Fibroblast of skin of scalp (primary cell): ENCODE results near the gene ADCY1.
"Not testable (repeated sequence)": the region's sequence is repeated elsewhere in the genome, so short reads cannot be mapped to it uniquely, and the experiment has no call there.

Experiments used
- DNase-seq: peaks from one replicate; pipeline ENCODE4 v3.0.0-alpha.2; 2013

Gene ADCY1

GRCh38 chr7:45715471-45716352 lies 141.5 kb downstream of the ADCY1 start:
- DNase-seq = no peak

DNA sequence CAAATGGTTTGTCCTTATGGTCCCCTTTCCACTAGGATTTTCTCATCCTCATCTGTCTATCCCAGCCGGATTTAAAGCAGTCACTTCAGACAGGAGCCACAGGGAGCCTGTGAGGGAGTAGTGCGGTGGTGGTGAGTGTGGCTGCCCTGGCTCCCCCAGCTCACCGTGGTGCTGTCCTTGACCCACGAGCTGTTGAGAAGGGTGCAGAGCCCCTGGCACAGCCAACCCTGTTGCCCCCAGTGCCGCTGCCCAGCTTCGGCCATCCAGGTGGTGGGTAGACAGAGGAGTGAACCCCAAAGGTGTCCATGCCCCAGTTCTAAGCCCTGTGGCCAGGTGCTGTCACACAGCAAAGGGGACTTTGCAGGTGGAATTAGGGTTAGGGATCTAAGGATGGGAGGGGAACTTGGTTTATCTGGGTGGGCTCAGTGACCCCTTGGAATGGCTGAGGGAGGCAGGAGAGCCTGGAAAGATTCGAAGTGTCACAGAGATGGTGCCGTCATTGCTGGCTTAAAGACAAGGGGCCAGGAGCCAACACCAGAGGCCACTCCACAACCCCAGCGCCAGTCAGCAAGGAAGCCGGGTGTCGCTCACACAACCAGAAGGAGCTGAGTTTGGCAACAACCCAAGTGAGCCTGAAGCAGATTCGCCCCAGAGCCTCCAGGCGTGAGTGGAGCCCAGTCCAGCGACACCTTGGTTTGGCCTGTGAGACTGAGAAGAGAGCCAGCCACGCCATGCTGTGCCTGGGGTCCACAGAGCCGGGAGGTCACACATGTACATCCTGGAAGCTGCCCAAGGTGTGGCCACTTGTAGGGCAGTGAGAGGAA lies 142.4 kb downstream of the ADCY1 start:
- DNase-seq = no peak

DNA sequence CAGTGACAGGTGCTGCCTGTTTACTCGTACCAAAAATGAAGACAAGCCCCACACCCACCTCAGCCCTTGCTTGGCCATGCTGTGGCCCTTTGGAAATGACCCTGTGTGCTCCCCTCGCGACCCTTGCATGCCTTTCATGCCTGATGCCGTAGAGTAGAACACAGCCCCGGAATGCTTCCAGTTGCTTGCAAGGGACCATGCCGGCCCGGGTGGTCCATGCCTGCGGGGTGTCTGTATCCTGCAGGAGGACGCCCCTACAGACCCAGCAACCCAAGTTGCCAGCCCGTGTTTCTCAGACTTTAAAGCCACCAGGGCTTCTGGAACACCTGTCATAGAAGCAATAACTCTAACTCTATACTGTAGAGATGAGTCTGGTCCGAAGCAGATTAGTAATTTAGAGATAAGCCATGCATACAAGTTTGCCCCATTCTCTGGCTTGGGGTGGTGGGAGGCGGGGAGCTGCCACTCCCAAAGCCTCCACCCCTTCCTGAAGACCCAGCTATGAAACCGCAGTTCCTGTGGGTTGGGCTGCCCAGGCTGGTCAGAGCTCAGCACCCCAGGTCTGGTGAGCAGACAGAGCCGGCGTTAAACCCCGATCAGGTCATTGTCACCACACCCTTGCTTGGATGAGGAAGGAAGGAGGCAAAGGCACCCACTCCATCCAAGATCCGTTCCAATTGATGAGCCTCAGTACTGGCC lies 143.5 kb downstream of the ADCY1 start:
- no peak for DNase-seq

- DNase-seq = peak; percentile 81
Measured at GRCh38 chr7:45718464-45719330, 144.5 kb downstream of the ADCY1 start.

DNA sequence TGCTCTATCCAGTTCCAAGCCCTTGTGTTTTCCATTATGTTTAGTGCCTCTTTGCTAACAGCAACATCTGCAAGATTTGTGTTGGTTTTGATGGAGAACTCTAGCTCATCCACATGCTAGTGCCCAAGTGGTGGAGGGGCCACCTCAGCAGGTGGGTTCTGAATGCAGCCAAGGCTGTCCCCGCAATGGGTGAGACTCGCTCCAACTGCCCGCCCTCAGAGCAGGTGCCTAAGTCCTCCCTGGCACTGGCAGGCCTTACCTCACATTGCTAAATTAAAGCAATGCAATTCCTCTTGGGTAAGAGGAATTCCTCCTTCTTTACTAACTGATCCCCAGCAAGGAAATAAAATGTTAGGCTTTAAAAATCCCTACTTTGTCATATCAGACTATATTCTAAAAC lies 146.8 kb downstream of the ADCY1 start:
- DNase-seq = no peak

DNA sequence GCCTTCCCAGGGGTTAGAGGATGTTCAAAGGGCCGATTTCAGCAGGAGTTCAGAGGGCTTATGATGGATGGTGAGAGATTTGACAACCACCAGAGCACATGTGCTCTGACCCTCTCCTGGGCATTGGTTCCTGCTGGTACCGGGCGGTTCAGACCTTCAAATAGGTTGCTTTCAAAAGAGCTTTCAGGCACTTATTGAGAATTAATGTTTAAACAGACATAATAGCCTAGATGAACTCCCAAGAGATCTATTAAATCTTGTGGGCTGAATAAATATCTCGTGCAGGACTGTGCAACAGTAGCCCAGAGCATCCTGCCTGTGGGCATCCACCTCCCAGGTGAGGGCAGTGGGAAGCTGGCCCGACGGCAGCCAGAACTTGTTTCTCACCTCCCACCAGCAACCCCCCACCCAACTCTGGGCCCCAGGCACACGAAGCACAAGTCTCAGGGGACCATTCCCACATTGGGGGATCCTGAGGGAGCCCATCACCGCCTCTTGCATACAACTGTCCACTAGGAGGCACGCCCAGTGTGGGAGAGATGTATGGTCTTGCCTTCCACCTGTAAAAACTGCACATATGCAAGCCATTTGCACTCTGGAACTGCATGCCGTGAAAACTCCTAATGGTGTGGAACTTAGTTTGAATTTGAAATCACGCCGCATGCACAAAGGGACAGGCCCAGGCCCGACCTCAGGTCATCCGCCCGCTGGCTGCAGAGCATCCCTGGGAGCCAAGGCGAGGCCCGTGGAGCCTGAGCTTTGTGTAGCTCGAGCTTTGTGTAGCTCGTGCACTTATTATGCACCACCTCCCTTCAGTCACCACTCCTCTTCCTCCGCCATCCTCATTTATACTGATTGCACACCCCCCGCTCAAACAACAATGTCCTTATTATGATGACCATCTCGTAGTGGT lies 147.8 kb downstream of the ADCY1 start:
- DNase-seq = no peak

- DNase-seq = not testable (repeated sequence)
Measured at GRCh38 chr7:45725231-45725630, 151.1 kb downstream of the ADCY1 start.

GRCh38 chr7:45726883-45727282 lies 152.7 kb downstream of the ADCY1 start:
- no peak for DNase-seq

- DNase-seq = peak; percentile 97
Measured at GRCh38 chr7:45731692-45732443, 157.7 kb downstream of the ADCY1 start.

GRCh38 chr7:45738920-45739319 lies 164.8 kb downstream of the ADCY1 start:
- not testable (repeated sequence) for DNase-seq

- DNase-seq = not testable (repeated sequence)
Measured at GRCh38 chr7:45740573-45740972, 166.4 kb downstream of the ADCY1 start.

- not testable (repeated sequence) for DNase-seq
Measured at GRCh38 chr7:45748976-45749375, 174.8 kb downstream of the ADCY1 start.

GRCh38 chr7:45751352-45751751 lies 177.2 kb downstream of the ADCY1 start:
- not testable (repeated sequence) for DNase-seq

DNA sequence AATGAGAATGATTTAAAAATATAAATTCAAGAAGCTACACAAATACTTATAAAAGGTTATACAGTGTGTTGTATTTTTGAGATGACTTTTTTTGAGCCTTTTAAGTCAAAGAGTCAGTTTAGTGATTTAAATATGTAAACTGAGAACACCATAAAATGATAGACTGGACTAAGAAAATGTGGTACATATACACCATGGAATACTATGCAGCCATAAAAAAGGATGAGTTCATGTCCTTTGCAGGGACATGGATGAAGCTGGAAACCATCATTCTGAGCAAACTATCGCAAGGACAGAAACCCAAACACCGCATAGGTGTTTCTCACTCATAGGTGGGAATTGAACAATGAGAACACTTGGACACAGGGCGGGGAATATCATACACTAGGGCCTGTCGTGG lies 182.2 kb downstream of the ADCY1 start:
- DNase-seq = not testable (repeated sequence)

DNA sequence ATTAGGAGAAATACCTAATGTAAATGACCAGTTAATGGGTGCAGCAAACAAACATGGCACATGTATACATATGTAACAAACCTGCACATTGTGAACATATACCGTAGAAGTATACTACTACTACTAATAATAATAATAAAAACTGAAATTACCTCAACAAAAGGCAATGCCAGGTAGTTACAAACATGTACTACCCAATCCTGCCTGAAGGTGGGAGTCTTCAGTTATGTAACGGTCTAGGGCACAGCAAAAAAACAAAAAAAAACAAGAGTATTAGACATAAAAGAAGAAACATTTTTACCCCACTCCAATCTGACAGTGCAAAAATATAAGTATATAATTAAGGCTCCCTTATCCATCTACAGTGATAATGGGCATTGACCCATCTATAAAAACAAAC lies 182.6 kb downstream of the ADCY1 start:
- DNase-seq = not testable (repeated sequence)

GRCh38 chr7:45759464-45759863 lies 185.3 kb downstream of the ADCY1 start:
- DNase-seq = not testable (repeated sequence)

GRCh38 chr7:45761545-45762205 lies 187.5 kb downstream of the ADCY1 start:
- DNase-seq = peak; percentile 99

DNA sequence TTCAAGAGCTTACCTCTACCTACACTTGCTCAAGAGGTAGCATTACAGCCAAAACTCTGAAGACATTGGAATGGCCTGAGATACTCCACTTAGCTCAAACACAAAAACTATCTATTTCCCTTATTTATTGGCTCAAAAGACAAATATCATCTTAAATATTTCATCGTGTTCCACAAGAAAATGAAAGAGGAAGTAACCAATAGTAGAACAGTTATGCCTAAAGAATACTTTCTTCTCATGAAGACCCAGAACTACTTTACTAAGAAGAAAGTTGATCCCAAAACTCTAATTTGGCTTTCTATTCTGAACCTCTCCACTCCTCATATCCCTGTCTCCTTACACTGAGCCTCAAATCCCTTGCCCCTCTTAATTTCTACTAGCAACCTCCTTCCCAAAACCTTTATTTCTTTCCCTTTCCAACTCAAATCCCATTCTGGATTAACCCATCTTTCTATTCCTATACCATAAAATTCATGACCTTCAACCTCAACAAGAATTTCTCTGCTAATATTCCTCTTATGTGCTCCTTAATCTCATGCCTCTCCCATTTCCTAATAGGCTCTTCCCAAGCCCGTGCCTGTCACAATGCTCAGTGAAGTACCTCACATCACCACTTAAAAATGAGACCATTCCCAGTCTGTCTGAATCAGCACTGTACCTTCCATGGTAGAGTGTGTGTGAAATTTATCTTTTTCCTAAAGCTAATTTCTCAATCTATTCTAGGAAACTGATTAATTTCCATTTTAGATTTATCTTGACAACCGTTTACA lies 188.2 kb downstream of the ADCY1 start:
- DNase-seq = peak; percentile 60
